Right lobe of liver (tissue), 4 donors: Measurements from ENCODE around the gene POLR2C.

Experiments
- CTCF ChIP-seq, 4 donors: fragments of 200-600 bp in 3 of 4; fragments of 450-650 bp in 1 of 4; IDR thresholded peaks; one replicate each; pipeline versions ENCODE4 v1.5.1 to v1.8.0; 2016 to 2022; ENCODE audit warnings: antibody characterized with exemption in 4 of 4, mild to moderate bottlenecking in 2 of 4
- POLR2A ChIP-seq: fragments of 450-650 bp; IDR thresholded peaks from one replicate; pipeline ENCODE4 v1.6.1; 2017; ENCODE audit warnings: antibody characterized with exemption, mild to moderate bottlenecking
- donor health status: DM: no; HTN: no; CAD: no.
- donor health status: DM: no; HTN: no; CAD: no.
- donor health status: DM: no; HTN: yes; CAD: no.

DNA sequence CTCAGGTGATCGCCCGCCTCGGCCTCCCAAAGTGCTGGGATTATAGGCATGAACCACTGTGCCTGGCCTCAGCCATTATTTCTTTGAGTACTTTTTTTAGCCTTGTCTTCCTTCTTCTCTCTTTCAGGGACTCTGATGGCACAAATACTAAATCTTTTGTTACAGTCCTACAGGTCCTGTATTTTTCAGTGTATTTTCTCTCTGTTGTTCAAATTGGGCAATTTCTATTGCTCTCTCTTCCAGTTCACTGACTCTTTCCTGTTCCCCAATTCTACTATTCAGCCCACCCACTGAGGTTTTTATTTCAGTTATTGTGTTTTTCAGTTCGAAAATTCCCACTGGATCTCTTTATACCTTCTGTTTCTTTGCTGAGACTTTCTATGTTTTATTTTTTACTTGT, 31.3 kb downstream of the POLR2C start:
- TF ChIP-seq CTCF (IDR thresholded peaks at IDR 0.05) (no peak), POLR2A (no peak)
